CD4-positive, alpha-beta T cell treated with Interleukin-15 for 4 hours (primary cell): ENCODE results near the gene DSCAML1.

Source experiments
- DNase-seq: peaks from one replicate; pipeline ENCODE4 v3.0.0-alpha.2; 2020; ENCODE audit warnings: low spot score

DSCAML1 gene

DNA sequence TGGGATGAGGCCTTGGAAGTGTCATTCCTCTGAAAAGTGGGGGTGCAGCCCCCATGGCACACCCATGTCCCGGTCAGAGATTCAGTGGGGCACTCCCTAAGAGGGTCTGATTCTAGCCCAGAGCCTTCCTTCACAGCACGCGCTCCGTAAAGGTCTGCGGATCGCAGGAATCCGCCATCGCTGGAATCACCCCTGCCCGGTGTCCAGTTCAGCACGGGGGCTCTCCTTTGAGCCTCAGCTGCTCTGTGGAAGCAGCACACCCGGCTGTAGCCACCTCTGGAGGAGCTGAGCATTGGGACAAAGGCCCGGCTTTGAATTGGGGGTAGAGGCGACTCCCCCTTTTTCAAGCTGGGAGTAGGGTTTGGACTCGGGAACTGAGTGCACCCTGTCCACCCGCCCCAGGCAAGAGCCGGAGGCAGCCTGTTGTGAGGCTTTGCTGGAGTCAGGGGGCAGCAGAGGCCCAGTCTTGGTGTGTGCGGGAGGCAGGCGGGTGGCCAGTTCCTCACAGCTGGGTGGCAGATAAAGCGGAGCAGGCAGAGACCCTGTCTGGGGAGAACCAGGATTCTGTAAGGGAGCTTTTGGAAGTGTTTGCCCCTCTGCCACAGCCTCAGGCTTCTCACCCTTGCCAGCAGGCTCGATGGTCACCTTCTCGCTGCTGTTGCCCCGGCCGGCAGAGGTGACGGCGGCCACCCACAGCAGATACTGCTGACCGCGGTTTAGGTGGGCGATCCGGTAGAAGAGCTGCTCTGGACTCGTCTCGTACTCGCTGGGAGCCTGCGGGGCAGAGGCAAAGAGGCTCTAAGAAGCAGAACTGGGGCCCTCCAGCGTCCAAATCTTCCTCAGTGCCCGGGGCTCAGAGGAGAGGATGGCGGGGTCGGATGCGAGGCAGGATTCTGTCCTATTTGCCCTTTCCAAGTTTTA lies 353.5 kb downstream of the DSCAML1 start:
- DNase-seq = no peak

DNA sequence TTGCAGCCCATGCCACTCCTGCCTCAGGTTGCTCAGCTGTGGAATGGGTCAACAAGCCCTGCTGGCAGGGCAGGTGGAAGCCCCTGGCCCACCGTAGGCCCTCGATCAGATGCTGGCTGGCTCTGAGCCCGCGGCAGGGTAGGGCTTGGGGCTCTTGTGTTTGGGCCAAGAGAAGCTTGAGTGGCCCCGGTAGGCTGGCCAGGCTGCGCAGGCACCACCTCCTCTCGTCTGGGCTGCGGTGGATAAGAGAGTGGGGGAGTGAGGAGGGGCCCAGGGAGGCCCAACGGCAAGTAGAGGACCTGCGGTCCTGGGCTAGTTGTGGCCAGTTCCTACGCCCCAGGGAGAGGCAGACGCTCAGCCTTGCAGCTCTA lies 354.2 kb downstream of the DSCAML1 start:
- no peak for DNase-seq

DNA sequence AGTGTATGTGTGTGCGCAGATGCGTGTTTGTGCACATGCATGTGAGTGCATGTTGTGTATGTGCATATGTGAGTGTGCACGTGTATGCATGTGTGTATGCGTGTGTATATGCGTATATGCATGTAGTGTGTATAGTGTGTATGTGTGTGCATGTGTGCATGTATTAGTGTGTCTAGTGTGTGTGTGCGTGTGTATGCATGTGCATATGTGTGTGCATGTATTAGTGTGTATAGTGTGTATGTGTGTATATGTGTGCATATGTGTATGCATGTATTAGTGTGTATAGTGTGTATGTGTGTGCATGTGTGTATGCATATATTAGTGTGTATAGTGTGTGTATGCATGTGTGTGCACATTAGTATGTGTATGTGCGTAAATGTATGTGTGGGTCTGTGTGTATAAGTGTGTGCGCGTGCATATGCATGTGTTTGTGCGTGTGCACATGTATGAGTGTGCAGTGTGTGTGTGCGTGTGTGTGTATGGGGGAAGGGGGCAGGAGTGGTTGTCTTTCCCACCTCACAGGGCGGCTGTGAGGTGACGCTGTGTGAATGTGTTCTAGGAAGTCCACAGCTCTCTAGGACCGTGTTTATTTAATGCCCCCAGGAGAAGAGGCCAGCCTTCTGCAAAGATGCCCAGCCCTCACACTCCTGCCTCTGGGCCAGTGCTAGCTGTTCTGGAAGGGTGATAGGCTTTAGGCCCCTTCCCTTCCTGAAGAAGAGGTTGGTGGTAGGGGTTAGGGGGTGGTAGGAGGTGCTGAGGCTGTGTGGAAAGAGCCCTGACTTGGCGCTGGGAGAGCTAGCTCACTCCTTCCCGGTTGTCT lies 354.8 kb downstream of the DSCAML1 start:
- DNase-seq = no peak

DNA sequence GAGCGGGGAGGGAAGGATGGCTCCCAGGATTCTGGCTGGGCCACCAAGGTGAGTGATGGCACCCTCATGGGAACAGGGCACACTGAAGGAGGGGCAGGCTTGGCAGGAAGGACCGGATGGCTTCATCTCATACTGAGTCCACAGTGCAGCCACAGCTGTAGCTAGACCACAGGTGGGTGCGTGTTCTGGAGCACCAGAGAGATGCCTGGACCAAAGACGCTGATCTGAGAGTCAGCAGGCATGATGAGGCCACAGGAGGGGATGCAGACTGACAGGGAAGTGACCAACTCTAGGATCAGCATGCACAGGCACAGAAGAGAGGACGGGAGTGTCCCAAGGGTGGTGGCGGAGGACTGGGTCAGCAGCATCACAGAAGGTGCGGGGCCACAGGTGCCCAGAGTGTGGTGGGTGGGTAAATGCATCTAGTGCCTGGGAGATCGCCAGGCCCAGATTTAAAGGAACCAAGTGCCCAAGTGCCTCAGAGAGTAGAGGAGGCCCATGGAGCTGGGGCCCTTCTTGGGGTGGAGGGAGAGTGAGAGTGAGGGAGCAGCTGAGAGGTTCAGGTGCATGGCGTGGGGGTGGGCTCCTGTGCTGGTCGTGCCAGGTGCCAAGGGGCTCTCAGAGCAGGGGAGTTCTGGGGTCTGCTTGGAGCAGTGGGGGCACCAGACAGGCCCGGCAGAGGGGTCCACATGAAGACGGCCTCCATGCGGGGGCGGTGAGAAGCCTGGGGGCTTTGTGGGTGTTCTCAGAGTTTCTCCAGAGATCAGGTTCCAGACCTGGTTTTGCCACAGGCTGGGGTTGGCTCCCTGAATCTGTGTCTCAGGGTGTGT lies 355.7 kb downstream of the DSCAML1 start:
- DNase-seq = no peak

GRCh38 chr11:117440258-117440657 lies 356.8 kb downstream of the DSCAML1 start:
- DNase-seq = no peak

DNA sequence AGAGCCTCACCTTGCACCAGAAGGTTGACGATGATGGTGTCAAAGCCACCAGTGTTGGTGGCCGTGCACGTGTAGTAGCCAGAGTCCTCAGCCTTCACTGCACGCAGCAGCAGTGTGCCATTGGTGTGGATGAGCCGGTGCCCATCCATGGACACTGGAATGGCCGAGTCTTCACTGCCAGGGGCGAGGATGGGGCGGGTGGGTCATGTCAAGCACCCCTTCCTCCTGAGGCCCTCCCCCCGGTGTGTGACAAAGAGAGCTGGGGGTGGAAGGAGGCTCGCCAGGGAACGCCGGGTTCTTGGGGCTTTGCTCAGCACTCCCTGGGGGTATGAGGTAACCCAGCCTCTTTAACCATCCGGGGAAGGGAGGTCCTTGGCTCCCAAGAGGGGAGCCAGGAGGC lies 357.8 kb downstream of the DSCAML1 start:
- no peak for DNase-seq

DNA sequence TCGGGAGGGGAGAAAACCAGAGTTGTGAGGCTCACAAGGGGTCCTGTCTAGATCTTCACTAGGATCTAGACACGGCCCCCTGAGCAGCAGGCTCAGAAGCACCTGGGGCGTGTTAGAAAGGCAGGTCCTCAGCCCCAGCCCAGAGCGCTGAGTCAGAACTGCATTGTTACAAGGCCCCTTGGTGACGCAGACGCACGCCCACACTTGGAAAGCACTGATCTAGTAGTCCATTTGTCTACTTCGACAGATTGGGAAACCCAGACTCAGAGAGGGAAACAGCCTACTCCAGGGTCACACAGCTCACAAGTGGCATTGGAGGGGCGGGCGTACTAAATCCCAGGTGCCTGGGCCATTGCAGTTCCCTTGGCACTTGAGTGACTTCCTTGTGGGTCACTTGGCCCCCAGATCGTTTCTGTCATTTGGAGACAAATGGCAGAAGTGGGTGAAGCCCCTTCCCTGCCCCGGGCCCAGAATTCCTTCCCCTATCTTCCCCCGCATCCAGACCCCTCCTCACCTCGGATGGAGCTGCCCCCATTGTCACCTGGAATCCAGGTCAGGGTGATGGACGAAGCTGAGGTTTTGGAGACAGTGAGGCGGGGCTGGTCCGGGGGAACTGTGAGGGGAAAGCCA lies 358.5 kb downstream of the DSCAML1 start:
- no peak for DNase-seq

- DNase-seq = no peak
Observed at GRCh38 chr11:117437791-117438130, 359.3 kb downstream of the DSCAML1 start.

DNA sequence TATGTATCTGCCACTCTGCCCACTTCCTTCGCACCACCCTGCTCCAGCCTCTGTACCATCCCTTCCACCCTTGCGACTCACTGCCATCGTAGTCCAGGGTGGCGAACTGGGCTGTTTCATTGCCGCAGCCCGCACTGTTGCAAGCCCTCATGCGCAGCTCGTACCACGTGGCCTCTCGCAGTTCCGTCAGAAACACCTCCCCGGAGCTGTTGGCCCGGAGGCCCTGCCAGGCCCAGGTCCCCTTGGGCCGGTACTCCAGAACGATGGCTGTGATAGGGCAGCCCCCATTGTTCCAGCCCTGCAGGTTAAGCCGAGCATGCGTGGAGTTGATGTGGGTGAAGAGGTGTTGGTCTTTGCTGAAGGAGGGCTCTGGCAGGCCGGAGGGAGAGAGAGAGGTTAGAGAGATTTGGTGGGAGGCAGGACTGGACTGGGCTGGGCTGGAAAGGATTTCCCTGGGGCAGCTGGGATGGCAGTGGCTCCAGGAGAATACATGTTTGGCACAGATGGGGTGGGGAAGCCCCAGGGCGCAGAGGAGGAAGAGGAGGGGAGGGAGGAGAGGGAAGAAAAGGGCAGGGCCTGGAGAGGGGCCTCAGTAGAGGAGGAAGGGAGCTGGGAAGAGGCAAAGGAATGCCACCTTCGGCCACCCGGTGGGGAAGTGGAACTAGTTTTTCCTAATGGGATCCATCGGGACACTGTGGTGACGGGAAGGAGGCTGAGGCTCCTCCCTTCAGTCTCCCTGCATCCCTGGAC lies 359.8 kb downstream of the DSCAML1 start:
- no peak for DNase-seq

GRCh38 chr11:117435326-117435725 lies 361.7 kb downstream of the DSCAML1 start:
- no peak for DNase-seq

DNA sequence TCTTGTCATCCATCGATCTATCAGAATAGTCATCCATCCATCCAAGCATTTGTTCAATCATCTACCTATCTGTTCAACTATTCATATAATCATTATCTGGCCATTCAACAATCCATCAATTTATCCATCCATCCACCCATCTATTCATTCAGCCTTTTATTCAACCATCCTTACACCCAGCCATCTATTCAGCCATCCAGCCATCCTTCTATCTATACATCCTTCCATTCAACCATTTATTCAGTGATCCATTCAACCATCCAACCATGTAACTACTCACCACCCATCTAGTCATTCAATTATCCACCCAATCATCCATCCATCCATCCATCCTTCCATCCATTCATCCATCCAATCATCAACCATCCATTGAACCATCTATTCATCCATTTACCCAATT lies 362.5 kb downstream of the DSCAML1 start:
- DNase-seq = no peak

- DNase-seq = no peak
Observed at GRCh38 chr11:117433717-117434116, 363.3 kb downstream of the DSCAML1 start.

- DNase-seq = no peak
Observed at GRCh38 chr11:117431436-117431835, 365.6 kb downstream of the DSCAML1 start.

GRCh38 chr11:117430293-117430955 lies 366.6 kb downstream of the DSCAML1 start:
- no peak for DNase-seq

DNA sequence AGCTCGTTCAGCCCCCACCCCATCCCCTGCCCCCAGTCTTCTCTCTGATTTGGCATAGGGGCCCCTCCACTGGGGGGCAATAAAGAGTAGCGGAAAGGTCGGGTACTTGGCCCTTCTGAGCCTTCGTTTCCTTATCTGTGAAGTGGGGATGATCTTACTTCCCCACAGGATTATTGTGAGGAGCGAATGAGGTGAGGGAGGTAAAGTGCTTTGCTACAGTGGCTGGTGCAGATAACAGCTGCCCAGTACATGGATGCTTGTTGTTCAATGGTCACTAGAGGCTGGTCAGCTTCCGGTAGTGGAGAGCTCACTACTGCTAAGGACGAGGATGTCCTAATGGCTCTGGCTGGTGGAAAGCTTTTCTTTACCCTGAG lies 368.2 kb downstream of the DSCAML1 start:
- DNase-seq = no peak

DNA sequence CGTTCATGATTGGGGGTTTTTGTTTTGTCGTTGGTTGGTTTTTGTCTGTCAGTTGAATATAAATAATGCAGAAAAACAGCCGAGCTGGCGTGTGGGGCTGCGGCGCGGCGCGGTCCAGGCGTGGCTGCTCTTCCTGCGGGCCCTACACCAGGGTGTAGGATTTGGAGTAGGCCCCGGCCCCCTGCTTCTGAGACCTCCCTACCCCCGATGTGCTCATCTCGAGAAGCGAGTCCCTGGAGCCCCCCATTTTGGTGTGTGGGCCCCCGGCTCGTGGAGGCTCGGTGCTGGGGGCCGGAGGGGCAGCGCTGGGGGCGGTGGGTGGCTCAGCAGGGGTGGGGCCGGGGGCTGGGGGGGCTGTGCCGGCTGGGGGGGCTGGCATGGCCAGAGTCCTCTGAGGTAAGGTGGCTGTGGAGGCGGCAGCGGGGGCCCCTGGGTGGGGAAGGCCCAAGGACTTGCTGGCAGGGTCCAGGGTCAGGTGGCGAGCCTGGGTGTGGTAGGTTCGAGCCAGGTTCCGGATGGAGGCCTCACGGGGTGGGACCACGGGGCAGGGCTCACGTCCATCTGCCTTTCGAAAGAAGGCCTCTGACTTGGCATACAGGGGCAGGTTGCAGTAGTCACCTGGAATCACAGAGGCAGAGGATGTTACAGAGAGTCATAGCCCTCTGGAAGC lies 368.7 kb downstream of the DSCAML1 start:
- DNase-seq = no peak

- DNase-seq = no peak
Observed at GRCh38 chr11:117427356-117427874, 369.6 kb downstream of the DSCAML1 start.

DNA sequence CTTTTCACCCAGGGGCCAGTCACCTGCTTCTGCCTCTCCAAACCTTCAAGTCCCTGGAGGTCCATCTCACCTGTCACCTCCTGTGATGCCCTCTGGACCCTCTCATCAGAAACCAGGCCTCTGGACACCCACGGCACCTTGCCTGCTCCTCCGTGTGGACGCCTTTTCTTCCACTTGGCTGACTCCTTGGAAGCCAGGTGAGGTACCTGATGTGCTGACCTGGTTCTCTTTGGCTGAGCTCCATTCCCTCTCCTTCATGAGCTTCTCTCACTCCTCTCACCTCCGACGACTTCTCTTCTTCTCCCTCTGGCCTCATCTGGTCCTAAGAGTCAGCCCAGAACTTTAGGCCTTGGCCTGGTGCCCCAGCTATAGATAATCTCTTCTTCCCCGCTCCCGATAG lies 370.1 kb downstream of the DSCAML1 start:
- no peak for DNase-seq

DNA sequence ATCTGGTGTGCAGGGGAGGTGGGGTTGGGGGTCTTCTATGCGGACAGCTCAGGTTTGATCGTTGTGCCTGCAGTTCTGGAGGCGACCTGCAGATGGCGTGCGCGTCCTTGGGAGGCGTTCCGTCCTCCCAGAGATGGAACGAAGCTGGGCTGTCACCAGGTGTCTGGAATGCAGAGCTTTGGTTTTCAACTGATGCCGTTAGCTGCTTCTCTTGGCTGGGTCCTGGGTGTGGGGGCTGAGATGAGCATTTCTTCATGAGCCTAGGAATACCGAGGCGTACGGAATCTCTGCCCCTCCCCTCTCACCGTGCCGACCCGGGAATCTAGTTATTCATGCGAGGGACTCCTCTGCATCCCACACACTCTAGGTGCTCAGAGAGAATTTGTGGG lies 370.7 kb downstream of the DSCAML1 start:
- peak; percentile 62 for DNase-seq
